HCT116 (cell line): ENCODE results near the gene IMPG2.

Source experiments
- POLR2A ChIP-seq: IDR thresholded peaks from 2 replicates; pipeline ENCODE4 v1.7.0; 2011; ENCODE audit warnings: borderline replicate concordance; ENCODE audit not compliant: insufficient read depth, insufficient read length; ENCODE audit errors: extremely low read depth
- ZFX ChIP-seq: fragments of 450-650 bp; IDR thresholded peaks from 2 replicates; pipeline ENCODE4 v1.6.1; 2017

DNA sequence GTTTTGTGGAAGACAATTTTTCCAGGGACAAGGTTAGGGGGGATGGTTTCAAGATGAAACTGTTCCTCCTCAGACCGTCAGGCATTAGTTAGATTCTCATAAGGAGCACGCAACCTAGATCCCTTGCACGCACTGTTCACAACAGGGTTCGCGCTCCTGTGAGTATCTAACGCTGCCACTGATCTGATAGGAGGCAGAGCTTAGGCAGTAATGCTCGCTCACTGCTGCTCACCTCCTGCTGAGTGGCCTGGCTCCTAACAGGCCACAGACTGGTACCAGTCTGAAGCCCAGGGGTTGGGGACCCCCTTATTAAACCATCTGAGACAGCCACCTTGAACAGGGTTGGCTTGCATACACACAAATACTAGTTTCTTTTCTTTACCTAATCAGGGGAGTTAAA is 13.5 kb upstream of the IMPG2 start:
- TF ChIP-seq POLR2A (no peak), ZFX (no peak)
